HepG2 (cell line): ENCODE results near the gene TLR9. TPM values are rescaled to one million over a fixed set of nuclear protein-coding genes. Genes with fewer than 3 reads are reported as not detected.

Experiments used
- ATAC-seq: fragments of 200-7000 bp; cut with Tn5 transposase; 3 replicates; pipeline ENCODE4 v1.9.1; 2020; ENCODE audit warnings: mild to moderate bottlenecking, moderate library complexity
- BruUV-seq: library from RNA; stranded (reverse); fragments of 400-500 nt; replicated peaks from 2 replicates; lab custom pipeline; 2021; lab: Mats Ljungman, UMichigan
- CTCF ChIA-PET: fragments of 300-600 bp; formaldehyde crosslinking; extraction: SDS; loops from one replicate; lab custom pipeline; 2021; ENCODE audit warnings: low total read pairs, inconsistent platforms, low intra/inter-chr PET ratio; lab: Yijun Ruan, JAX
- POLR2A ChIA-PET: fragments of 350-600 bp; sonication (Branson Sonifier 250); formaldehyde crosslinking; loops from one replicate; lab custom pipeline; 2020; ENCODE audit warnings: antibody characterized with exemption, inconsistent platforms; lab: Yijun Ruan, JAX
- DNase-seq: peaks from one replicate; pipeline ENCODE4 v3.0.0-alpha.2; 2015; ENCODE audit warnings: low spot score
- FAIRE-seq: peaks from 3 replicates; lab custom pipeline; 2011; peaks lifted over from hg19 to GRCh38; lab: Jason Lieb, UNC
- H2AFZ ChIP-seq: one replicate; pipeline ENCODE4 v1.6.1; 2011; ENCODE audit warnings: low read length, inconsistent platforms
- H3K27ac ChIP-seq: fragments of 300-600 bp; 3 replicates; pipeline ENCODE4 v1.8.0; 2011; ENCODE audit warnings: mixed run types, mild to moderate bottlenecking, mixed read lengths, low read length, inconsistent platforms; ENCODE audit not compliant: insufficient read depth; ENCODE audit errors: extremely low read length
- H3K27me3 ChIP-seq, 2 experiments: fragments of 200-600 bp in 1 of 2; 2 replicates in 1 of 2; 3 replicates in 1 of 2; pipeline versions ENCODE4 v1.6.0 to v1.8.0; 2011; ENCODE audit warnings: low read length in 2 of 2, mild to moderate bottlenecking in 2 of 2, moderate library complexity in 2 of 2, inconsistent platforms in 1 of 2; ENCODE audit not compliant: insufficient read depth in 2 of 2, control insufficient read depth in 1 of 2
- H3K36me3 ChIP-seq, 2 experiments: fragments of 200-600 bp in 1 of 2; replicated peaks in 1 of 2; 2 replicates in 1 of 2; 3 replicates in 1 of 2; pipeline versions ENCODE4 v1.5.1 to v1.8.0; 2011; ENCODE audit warnings: low read length in 2 of 2, inconsistent platforms in 1 of 2; ENCODE audit not compliant: insufficient read depth in 2 of 2, control insufficient read depth in 1 of 2
- H3K4me1 ChIP-seq: 2 replicates; pipeline ENCODE4 v1.5.1; 2012; ENCODE audit warnings: low read length, inconsistent platforms; ENCODE audit not compliant: insufficient read depth
- H3K4me2 ChIP-seq: 2 replicates; pipeline ENCODE4 v1.6.0; 2011; ENCODE audit warnings: low read depth, low read length, inconsistent platforms
- H3K4me3 ChIP-seq, 3 experiments: fragments of 200-600 bp in 1 of 3; sonication (generic), shearing (Covaris generic) in 1 of 3; replicated peaks in 1 of 3; 2 replicates each; pipeline ENCODE4 v1.5.1; 2011 to 2016; ENCODE audit warnings: low read length in 3 of 3, inconsistent platforms in 2 of 3, low read depth in 2 of 3, mild to moderate bottlenecking in 2 of 3, control low read depth in 1 of 3, mixed read lengths in 1 of 3; ENCODE audit not compliant: insufficient read depth in 1 of 3
- H3K79me2 ChIP-seq: one replicate; pipeline ENCODE4 v1.6.1; 2011; ENCODE audit warnings: low read length, inconsistent platforms; ENCODE audit not compliant: insufficient read depth
- H3K9ac ChIP-seq: 2 replicates; pipeline ENCODE4 v1.6.0; 2011; ENCODE audit warnings: mild to moderate bottlenecking, low read depth, low read length, inconsistent platforms; ENCODE audit not compliant: insufficient read depth
- H3K9me3 ChIP-seq: 2 replicates; pipeline ENCODE4 v1.5.1; 2012; ENCODE audit warnings: mild to moderate bottlenecking, low read length
- H4K20me1 ChIP-seq: 2 replicates; pipeline ENCODE4 v1.6.0; 2011; ENCODE audit warnings: inconsistent platforms, mild to moderate bottlenecking, low read length, moderate library complexity; ENCODE audit not compliant: insufficient read depth
- ZNF160 ChIP-seq: sonication (generic); formaldehyde crosslinking; IDR thresholded peaks from 2 replicates; pipeline ENCODE4 v1.8.0; 2022; ENCODE audit warnings: mild to moderate bottlenecking, inconsistent platforms, missing genetic modification reagents
- WGBS: methylation state at CpG from one replicate; pipeline ENCODE4 v1.1.6; 2017; ENCODE audit warnings: low lambda C conversion rate; 5-methylcytosine and 5-hydroxymethylcytosine counted together
- in situ Hi-C: cut with HindIII; loops from 2 replicates; pipeline ENCODE4 v1.10.0; 2017; ENCODE audit warnings: low pct_unique_long_range_greater_than_20kb; ENCODE audit not compliant: extremely low pct_ligation_motif_present
- intact Hi-C: fragments of 100-400 bp; cut with micrococcal nuclease; formaldehyde crosslinking; loops from one replicate; pipeline ENCODE4 v1.10.0; 2022; ENCODE audit not compliant: unreplicated experiment
- polyA plus RNA-seq, 8 experiments: library from polyadenylated mRNA; depleted of rRNA in 3 of 8; stranded (reverse) in 7 of 8; unstranded in 1 of 8; fragments of >200 nt; fragmentation: Illumina TruSeq in 4 of 8; extraction: Trizol in 4 of 8; gene quantifications; 2 replicates each; pipeline versions ENCODE4 v1.2.1 to v1.2.3, GENCODE V29; 2011 to 2016; ENCODE audit warnings: low read depth in 4 of 8, missing spikeins in 1 of 8, mixed read lengths in 1 of 8; ENCODE audit not compliant: insufficient read depth in 1 of 8
- total RNA-seq, 5 experiments: library from RNA; depleted of rRNA; stranded (reverse); fragments of >200 nt; fragmentation: Illumina TruSeq; extraction: Trizol; gene quantifications; 2 replicates each; pipeline ENCODE4 v1.2.3, GENCODE V29; 2016; ENCODE audit warnings: low read depth in 1 of 5
- TF ChIP-seq, protein P1 (sequence below): sonication (generic); formaldehyde crosslinking; IDR thresholded peaks from 2 replicates; pipeline ENCODE4; 2020; ENCODE audit warnings: missing genetic modification reagents, mild to moderate bottlenecking, borderline replicate concordance
- TF ChIP-seq, protein P2 (sequence below): sonication (generic); formaldehyde crosslinking; IDR thresholded peaks from 2 replicates; pipeline ENCODE4 v1.4.0; 2020; ENCODE audit warnings: mild to moderate bottlenecking, missing genetic modification reagents

TLR9 gene
- total and polyA plus RNA-seq, 2 of the 13 experiments (the other 11 are each of a cell fraction or from before 2014, with no cell fraction given) = not detected

- no peak for TF ChIP-seq ZNF160
- TF ChIP-seq, protein P1, sequence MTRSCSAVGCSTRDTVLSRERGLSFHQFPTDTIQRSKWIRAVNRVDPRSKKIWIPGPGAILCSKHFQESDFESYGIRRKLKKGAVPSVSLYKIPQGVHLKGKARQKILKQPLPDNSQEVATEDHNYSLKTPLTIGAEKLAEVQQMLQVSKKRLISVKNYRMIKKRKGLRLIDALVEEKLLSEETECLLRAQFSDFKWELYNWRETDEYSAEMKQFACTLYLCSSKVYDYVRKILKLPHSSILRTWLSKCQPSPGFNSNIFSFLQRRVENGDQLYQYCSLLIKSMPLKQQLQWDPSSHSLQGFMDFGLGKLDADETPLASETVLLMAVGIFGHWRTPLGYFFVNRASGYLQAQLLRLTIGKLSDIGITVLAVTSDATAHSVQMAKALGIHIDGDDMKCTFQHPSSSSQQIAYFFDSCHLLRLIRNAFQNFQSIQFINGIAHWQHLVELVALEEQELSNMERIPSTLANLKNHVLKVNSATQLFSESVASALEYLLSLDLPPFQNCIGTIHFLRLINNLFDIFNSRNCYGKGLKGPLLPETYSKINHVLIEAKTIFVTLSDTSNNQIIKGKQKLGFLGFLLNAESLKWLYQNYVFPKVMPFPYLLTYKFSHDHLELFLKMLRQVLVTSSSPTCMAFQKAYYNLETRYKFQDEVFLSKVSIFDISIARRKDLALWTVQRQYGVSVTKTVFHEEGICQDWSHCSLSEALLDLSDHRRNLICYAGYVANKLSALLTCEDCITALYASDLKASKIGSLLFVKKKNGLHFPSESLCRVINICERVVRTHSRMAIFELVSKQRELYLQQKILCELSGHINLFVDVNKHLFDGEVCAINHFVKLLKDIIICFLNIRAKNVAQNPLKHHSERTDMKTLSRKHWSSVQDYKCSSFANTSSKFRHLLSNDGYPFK (CRISPR knock-in tag) = no peak
- BruUV-seq = no TSS peak
- in situ Hi-C loops = no loop called here
- CTCF ChIA-PET = no interaction called here
- ATAC-seq = no peak
- Histone ChIP-seq H2AFZ (no peak overlapping the region), H3K27ac (no peak overlapping the region), H3K4me3 (no peak overlapping the region), H3K79me2 (peaks cover 4% of the 10 kb centered on the region), H3K36me3 (peaks cover 37 to 95% of the 10 kb centered on the region in 2 experiments), H4K20me1 (no peaks in the 10 kb centered on the region; the same call in 1 of the 2 replicates), H3K27me3 (no peaks in the 10 kb centered on the region), H3K9ac (no peak overlapping the region), H3K4me1 (no peaks in the 10 kb centered on the region), H3K4me2 (no peak overlapping the region), H3K9me3 (no peaks in the 10 kb centered on the region)
- intact Hi-C loops = no loop called here
- no peak for DNase-seq
- POLR2A ChIA-PET = no interaction called here
- no peak for FAIRE-seq
Observed at GRCh38 chr3:52262447-52262846, 37.0 kb upstream of the TLR9 start.

GRCh38 chr3:52259448-52259847 is 34.0 kb upstream of the TLR9 start:
- Histone ChIP-seq H3K4me1 (no peaks in the 10 kb centered on the region), H3K27ac (no peak overlapping the region), H2AFZ (no peak overlapping the region), H3K4me2 (no peak overlapping the region), H3K27me3 (no peaks in the 10 kb centered on the region), H3K36me3 (peaks cover 43 to 96% of the 10 kb centered on the region in 2 experiments), H3K9me3 (no peaks in the 10 kb centered on the region), H3K9ac (no peak overlapping the region), H4K20me1 (no peaks in the 10 kb centered on the region), H3K79me2 (no peaks in the 10 kb centered on the region), H3K4me3 (no peak overlapping the region)
- TF ChIP-seq, protein P2, sequence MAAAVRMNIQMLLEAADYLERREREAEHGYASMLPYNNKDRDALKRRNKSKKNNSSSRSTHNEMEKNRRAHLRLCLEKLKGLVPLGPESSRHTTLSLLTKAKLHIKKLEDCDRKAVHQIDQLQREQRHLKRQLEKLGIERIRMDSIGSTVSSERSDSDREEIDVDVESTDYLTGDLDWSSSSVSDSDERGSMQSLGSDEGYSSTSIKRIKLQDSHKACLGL (CRISPR knock-in tag) = no peak
- intact Hi-C loops (no loop called here), in situ Hi-C loops (no loop called here)
- CTCF ChIA-PET = no interaction called here
- POLR2A ChIA-PET = no interaction called here
- no peak for DNase-seq
- no peak for FAIRE-seq
- BruUV-seq = no TSS peak
- WGBS = 96% methylated on average over 4 of the region's 4 CpGs
- ATAC-seq = no peak
